ENCODE results near the gene BPIFB6.

The BPIFB6 gene

DNA sequence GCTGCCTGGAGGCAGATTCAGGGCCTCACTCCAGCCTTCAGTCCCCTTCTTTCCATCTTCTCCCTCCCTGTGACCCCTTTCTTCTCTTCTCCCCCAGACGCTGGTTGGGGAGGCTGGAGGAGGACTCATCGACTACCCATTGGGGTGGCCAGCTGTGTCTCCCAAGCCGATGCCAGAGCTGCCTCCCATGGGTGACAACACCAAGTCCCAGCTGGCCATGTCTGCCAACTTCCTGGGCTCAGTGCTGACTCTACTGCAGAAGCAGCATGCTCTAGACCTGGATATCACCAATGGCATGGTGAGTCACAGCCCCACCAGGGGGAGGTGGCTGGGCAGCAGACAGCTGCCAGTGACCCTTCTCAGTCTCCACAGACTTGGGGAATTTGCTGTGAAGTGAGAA lies 60.9 kb downstream of the BPIFB6 start:
- H3K27ac ChIP-seq (ENCODE audit: low read depth in 2 of 2, low read length in 2 of 2) = no peak overlapping the region
- H3K4me1 ChIP-seq (ENCODE audit: control insufficient read depth in 2 of 2, insufficient read depth in 2 of 2, low read length in 2 of 2) = no peaks in the 10 kb centered on the region
- H3K9ac ChIP-seq (ENCODE audit: low read depth in 1 of 2, low read length in 2 of 2) = no peak overlapping the region
- H3K27me3 ChIP-seq (ENCODE audit: control insufficient read depth in 2 of 2, insufficient read depth in 2 of 2, low read length in 2 of 2) = no peaks in the 10 kb centered on the region
- no peaks in the 10 kb centered on the region for H3K36me3 ChIP-seq (ENCODE audit: control insufficient read depth in 2 of 2, insufficient read depth in 2 of 2, low read length in 2 of 2)
- no peaks in the 10 kb centered on the region for H3K9me3 ChIP-seq (ENCODE audit: control insufficient read depth in 2 of 2, low read length in 2 of 2)
- H3K4me3 ChIP-seq (ENCODE audit: low read length in 2 of 2) = no peak overlapping the region

GRCh38 chr20:33093074-33093473 lies 61.6 kb downstream of the BPIFB6 start:
- H3K4me3 ChIP-seq (ENCODE audit: low read length in 2 of 2) = no peak overlapping the region
- no peak overlapping the region for H3K9ac ChIP-seq (ENCODE audit: low read depth in 1 of 2, low read length in 2 of 2)
- H3K4me1 ChIP-seq (ENCODE audit: control insufficient read depth in 2 of 2, insufficient read depth in 2 of 2, low read length in 2 of 2) = no peaks in the 10 kb centered on the region
- no peaks in the 10 kb centered on the region for H3K9me3 ChIP-seq (ENCODE audit: control insufficient read depth in 2 of 2, low read length in 2 of 2)
- H3K27ac ChIP-seq (ENCODE audit: low read depth in 2 of 2, low read length in 2 of 2) = no peak overlapping the region
- no peaks in the 10 kb centered on the region for H3K27me3 ChIP-seq (ENCODE audit: control insufficient read depth in 2 of 2, insufficient read depth in 2 of 2, low read length in 2 of 2)
- no peaks in the 10 kb centered on the region for H3K36me3 ChIP-seq (ENCODE audit: control insufficient read depth in 2 of 2, insufficient read depth in 2 of 2, low read length in 2 of 2)

DNA sequence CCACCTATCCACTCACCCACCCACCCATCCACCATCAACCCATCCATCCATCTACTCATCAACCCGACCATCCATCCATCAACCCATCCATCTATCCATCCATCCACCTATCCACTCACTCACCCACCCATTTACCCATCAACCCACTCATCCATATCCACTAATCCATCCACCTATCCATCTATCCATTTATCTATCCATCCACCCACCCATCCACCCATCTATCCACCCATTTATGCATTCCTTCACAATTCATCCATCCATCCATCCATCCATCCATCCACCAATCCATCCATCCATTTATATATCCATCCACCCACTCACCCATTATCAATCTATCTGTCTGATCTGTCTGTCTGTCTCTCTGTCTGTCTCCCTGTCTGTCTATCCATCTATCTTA lies 62.1 kb downstream of the BPIFB6 start:
- Histone ChIP-seq H3K4me3 (ENCODE audit: low read length in 2 of 2) (no peak overlapping the region), H3K27me3 (ENCODE audit: control insufficient read depth in 2 of 2, insufficient read depth in 2 of 2, low read length in 2 of 2) (no peaks in the 10 kb centered on the region), H3K4me1 (ENCODE audit: control insufficient read depth in 2 of 2, insufficient read depth in 2 of 2, low read length in 2 of 2) (no peaks in the 10 kb centered on the region), H3K9ac (ENCODE audit: low read depth in 1 of 2, low read length in 2 of 2) (no peak overlapping the region), H3K27ac (ENCODE audit: low read depth in 2 of 2, low read length in 2 of 2) (no peak overlapping the region), H3K36me3 (ENCODE audit: control insufficient read depth in 2 of 2, insufficient read depth in 2 of 2, low read length in 2 of 2) (no peaks in the 10 kb centered on the region), H3K9me3 (ENCODE audit: control insufficient read depth in 2 of 2, low read length in 2 of 2) (no peaks in the 10 kb centered on the region)
